Right lobe of liver (tissue), 4 donors: Measurements from ENCODE around the gene COPS7B.

Experiments
- POLR2A ChIP-seq: fragments of 450-650 bp; IDR thresholded peaks from one replicate; pipeline ENCODE4 v1.6.1; 2017; ENCODE audit warnings: antibody characterized with exemption, mild to moderate bottlenecking
- TF ChIP-seq, protein P1 (sequence below), 4 donors: fragments of 200-600 bp in 3 of 4; fragments of 450-650 bp in 1 of 4; IDR thresholded peaks; one replicate each; pipeline versions ENCODE4 v1.5.1 to v1.8.0; 2016 to 2022; ENCODE audit warnings: antibody characterized with exemption in 4 of 4, mild to moderate bottlenecking in 2 of 4
- donor health status: DM: no; HTN: no; CAD: no.
- donor health status: DM: no; HTN: no; CAD: no.
- donor health status: DM: no; HTN: yes; CAD: no.

DNA sequence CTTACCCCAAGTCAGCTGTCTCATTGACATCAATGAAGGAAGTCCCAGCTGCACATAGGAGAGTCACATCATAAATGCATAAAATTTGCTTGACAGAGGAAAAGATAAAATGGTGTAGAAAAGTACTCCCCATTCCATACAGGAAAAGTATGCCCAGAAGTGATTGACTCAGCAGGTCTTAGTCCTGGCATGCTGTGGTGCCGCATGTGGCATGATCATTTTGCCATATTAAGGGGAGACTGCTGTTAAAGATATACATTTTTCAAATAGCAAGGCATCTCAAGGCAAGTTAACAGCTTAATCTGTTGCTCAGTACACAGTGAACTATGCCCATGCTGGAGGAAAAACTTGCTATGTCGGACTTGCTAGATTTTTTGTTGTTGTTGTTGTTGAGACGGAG, 8.1 kb downstream of the COPS7B start:
- TF ChIP-seq, protein P1, sequence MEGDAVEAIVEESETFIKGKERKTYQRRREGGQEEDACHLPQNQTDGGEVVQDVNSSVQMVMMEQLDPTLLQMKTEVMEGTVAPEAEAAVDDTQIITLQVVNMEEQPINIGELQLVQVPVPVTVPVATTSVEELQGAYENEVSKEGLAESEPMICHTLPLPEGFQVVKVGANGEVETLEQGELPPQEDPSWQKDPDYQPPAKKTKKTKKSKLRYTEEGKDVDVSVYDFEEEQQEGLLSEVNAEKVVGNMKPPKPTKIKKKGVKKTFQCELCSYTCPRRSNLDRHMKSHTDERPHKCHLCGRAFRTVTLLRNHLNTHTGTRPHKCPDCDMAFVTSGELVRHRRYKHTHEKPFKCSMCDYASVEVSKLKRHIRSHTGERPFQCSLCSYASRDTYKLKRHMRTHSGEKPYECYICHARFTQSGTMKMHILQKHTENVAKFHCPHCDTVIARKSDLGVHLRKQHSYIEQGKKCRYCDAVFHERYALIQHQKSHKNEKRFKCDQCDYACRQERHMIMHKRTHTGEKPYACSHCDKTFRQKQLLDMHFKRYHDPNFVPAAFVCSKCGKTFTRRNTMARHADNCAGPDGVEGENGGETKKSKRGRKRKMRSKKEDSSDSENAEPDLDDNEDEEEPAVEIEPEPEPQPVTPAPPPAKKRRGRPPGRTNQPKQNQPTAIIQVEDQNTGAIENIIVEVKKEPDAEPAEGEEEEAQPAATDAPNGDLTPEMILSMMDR (IDR thresholded peaks at IDR 0.05), result no peak
- TF ChIP-seq POLR2A, result no peak
